GM18867 (cell line): ENCODE measurements around the gene FBXL2.
A peak's percentile ranks its signal among the peaks of the same experiment; 100 is the strongest.

Experiments
- ATAC-seq: cut with Tn5 transposase; IDR thresholded peaks from one replicate; pipeline ENCODE4 v1.9.1; 2021; ENCODE audit warnings: mild to moderate bottlenecking, moderate library complexity; ENCODE audit not compliant: unreplicated experiment

The FBXL2 gene, protein sequence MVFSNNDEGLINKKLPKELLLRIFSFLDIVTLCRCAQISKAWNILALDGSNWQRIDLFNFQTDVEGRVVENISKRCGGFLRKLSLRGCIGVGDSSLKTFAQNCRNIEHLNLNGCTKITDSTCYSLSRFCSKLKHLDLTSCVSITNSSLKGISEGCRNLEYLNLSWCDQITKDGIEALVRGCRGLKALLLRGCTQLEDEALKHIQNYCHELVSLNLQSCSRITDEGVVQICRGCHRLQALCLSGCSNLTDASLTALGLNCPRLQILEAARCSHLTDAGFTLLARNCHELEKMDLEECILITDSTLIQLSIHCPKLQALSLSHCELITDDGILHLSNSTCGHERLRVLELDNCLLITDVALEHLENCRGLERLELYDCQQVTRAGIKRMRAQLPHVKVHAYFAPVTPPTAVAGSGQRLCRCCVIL

GRCh38 chr3:33277193-33277882 lies at the start of gene FBXL2:
FBXL2 (plus strand) TSS chr3:33277442; CDS start chr3:33277513, 71 bp downstream.
- ATAC-seq: peak; percentile 95

DNA sequence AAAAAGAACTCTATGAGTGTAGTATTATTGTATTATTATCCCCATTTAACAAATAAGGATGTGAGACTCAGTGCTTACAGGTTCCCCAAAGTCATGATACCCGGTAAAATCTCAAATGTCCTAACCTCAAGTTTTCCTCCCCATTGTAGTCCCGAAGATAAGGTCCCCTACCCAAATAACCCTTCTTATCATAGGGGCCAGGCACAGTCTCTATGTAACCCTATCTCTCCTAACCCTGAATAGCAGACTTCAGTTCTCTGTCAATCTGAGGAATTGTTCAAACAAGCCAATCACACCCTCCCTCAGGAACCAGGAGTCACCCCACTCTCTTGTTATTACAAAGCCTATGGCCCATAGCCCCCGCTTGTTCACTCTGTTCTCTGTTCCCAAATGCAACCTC lies 48.2 kb upstream of the FBXL2 start:
- no peak for ATAC-seq

DNA sequence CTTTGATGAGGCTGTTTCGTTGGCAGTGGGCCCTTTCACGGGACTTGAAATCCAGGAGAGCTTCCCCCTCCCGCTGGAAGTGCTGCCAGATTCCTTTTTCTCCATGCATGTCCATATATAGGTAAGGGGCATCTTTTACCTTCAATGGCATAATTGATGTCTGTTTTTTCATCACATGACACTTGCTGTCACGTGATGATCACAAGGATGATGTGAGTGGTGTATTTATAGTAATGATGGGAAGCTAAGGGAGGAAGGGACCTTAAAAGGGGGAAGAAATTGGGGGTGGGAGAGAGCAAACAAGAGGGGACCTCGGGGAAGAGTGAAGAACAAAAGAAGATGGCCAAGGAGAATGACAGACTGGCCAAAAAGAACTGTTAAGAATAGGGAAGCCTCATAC lies 47.3 kb upstream of the FBXL2 start:
- ATAC-seq: no peak

GRCh38 chr3:33231756-33232465 lies 45.3 kb upstream of the FBXL2 start:
- ATAC-seq: no peak

- ATAC-seq: no peak
Measured at GRCh38 chr3:33233884-33234283, 43.4 kb upstream of the FBXL2 start.

- no peak for ATAC-seq
Measured at GRCh38 chr3:33236005-33236404, 41.2 kb upstream of the FBXL2 start.

GRCh38 chr3:33237439-33237838 lies 39.8 kb upstream of the FBXL2 start:
- ATAC-seq: peak; percentile 49

- ATAC-seq: no peak
Measured at GRCh38 chr3:33238923-33239322, 38.3 kb upstream of the FBXL2 start.

DNA sequence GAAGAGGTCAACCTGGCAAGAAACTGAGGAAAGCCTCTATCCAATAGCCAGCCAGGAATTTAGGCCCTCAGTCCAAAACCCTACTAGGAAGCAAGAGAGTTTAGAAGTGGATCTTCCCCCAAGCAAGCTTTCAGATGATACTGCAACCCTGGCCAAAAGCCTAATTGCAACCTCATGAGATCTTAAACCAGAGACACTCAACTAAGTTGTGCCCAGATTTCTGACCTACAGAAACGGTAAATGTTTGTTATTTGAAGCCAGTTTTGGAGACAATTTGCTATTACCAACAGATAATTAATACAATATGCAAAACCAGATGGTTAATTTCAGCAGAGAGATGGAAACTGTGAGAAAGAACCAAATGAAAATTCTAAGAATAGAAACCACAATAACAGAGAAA lies 37.0 kb upstream of the FBXL2 start:
- no peak for ATAC-seq

- no peak for ATAC-seq
Measured at GRCh38 chr3:33246786-33247185, 30.5 kb upstream of the FBXL2 start.

GRCh38 chr3:33250712-33251111 lies 26.5 kb upstream of the FBXL2 start:
- ATAC-seq: no peak

DNA sequence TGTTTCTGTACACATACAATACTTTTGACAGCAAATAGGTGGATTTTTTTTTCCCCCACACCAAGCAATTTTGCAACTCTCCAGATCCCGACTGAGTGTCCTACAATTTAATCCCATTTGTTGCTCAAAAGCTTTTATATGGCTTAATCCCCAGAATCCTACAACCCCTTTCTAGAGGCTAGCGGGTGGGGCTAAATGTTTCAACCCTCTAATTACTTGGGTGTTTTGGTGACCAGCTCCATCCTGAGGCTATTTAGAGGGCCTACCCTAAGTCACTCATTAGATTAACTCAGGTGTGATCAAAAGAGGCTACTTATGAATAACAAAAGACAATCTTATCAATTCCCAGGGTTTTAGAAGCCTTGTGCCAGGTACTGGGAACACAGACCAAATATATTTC lies 21.0 kb upstream of the FBXL2 start:
- no peak for ATAC-seq

DNA sequence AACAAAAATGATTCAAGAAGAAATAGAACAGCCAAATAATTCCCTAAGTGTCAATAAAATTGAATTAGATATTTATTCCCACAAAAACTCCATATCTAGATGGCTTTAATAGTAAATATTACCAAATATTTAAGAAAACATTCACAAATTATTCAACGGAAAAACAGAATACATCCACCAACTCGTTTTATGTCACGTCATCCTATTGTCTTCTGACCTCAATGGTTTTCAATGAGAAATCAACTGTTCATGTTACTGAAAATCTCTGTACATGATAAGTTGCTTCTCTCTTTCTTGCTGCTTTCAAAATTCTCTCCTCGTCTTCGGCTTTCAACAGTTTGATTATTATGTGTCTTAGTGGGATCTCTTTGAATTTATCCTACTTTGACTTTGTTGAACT lies 17.1 kb upstream of the FBXL2 start:
- ATAC-seq: no peak

DNA sequence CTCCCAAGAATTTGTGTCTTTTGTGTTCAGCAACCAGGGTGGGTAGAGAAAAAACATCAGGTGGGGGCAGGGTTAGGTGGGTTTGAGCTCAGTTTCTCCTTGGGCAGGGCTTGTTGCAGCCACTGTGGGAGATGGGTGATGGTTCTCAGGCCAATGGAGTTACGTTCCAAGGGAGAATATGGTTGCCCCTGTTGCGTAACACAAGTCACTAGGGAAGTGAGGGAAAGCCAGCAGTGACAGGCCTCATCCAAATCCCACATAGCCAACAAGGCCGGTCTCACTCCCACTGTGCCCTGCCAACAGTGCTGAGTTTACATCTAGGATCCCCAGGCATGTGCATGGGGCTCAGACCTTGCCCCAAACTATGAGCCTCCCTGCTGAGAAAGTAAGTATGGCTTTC lies 7.9 kb upstream of the FBXL2 start:
- ATAC-seq: no peak

DNA sequence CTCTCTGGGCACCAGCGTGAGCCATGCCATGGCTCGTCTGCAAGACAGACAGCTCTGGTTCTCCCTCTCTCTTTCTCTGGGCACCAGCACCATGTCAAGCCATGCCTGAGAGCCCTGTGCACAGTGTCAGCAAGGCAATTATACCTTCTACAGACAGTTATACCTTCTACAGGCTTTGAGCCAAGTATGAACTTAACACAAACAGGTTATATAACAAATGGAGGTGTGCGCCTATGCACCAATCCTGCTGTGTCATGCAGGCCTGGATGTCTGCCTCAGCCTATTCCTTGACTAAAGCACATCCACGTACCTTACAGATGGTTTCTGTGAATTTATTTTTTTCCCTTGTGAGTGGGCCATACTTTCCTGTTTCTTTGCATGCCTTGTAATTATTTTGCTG lies 5.9 kb upstream of the FBXL2 start:
- ATAC-seq: no peak

DNA sequence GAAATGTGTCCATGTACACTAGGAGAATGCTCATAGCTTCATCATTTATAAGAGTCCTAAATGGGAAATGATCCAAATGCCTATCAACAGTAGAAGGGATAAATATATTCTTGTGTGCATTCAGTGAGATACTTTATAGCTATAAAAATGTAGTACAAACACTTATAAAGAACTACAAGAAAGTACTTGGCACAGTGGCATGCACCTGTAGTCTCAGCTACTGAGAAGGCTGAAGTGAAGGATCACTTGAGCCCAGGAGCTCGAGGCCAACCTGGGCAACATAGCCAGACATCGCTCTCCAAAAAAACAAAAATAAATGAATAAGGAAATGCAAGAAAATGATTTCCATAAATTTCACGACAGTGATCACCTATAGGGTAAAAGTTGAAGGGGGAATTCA lies 3.6 kb upstream of the FBXL2 start:
- no peak for ATAC-seq

DNA sequence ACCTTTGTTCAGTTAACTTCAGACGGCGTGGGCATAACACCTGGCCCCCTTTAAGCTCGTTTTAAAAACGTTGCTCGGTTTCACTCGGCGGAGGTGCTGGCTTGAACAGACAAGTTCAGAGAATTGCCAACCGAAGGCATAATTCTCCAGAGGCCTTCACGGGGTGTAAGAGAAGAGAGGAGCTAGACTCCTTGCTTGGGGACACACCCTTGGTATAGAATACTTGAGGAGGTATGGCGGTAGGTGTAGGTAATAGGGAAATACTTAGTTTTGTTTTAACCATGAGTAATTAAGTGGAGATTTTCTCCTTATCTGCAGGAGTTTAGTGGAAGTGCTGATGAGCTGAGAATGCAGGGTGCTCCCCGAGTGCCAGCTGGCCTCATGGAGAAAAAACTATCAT lies 921 bp downstream of the FBXL2 start:
- no peak for ATAC-seq

- ATAC-seq: no peak
Measured at GRCh38 chr3:33287672-33288282, 10.5 kb downstream of the FBXL2 start.

DNA sequence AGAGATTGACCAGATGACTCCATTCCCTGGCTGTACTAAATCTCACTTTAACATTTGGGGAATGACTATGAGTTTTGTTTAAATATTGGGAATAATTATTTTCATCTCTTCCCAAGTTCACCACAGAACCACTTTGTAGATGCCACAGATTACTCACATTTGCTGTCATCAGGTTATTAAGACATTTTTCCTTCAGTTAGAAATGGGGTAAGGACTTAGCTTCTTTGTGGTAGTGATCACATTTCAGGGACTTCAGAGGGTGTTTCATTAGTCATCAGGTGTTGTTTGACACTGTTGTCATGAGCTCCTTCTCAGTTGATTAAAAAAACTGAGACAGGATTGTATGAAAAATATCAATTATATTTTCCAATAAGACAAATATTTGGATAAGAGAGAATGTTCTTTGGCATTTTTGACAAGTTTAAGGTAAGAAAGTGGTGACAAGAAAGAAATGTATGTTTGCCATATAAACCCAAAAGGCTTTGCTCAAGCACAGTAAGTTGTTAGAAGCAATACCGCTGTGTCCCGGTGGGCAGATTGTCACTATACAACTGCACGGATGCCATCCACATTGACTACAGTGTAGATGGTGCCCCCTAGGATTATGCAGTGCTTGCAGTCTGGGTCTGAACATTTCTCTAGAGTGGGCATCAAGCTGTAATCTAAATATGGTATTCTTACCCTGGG lies 22.3 kb downstream of the FBXL2 start:
- ATAC-seq: no peak

GRCh38 chr3:33312361-33312760 lies 35.1 kb downstream of the FBXL2 start:
- no peak for ATAC-seq

DNA sequence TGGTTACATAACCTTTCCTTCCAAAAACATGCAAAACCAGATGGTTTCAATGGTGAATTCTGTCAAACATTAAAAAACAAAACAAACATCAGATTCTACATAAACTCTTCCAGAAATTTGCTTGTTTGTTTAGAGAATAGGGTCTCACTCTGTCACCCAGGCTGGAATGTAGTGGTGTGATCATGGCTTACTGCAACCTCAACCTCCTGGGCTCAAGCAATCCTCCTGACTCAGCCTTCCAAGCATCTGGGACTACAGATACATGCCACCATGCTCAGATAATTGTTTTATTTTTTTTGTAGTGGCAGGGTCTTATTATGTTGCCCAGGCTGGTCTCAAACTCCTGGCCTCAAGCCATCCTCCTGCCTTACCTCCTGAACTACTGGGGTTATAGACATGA lies 36.1 kb downstream of the FBXL2 start:
- no peak for ATAC-seq
